Epithelial cell of esophagus (primary cell): ENCODE results near the gene EVA1B.

Experiments
- DNase-seq: peaks from one replicate; pipeline ENCODE4 v3.0.0; 2010; ENCODE audit warnings: low read depth
- H3K4me3 ChIP-seq: 2 replicates; pipeline ENCODE4 v1.5.1; 2011; ENCODE audit warnings: mild to moderate bottlenecking, low read length, control low read depth
- CTCF ChIP-seq: IDR thresholded peaks from 2 replicates; pipeline ENCODE4 v1.5.1; 2011; ENCODE audit warnings: low read depth, mild to moderate bottlenecking, low read length, control low read depth, inconsistent platforms; ENCODE audit not compliant: insufficient read depth; ENCODE audit errors: missing control alignments

The EVA1B gene

GRCh38 chr1:36359911-36360550 is 36.6 kb upstream of the EVA1B start:
- peak; percentile 96 for DNase-seq
- H3K4me3 ChIP-seq = no peak overlapping the region
- no peak for TF ChIP-seq CTCF

GRCh38 chr1:36359383-36359782 is 35.9 kb upstream of the EVA1B start:
- TF ChIP-seq CTCF = no peak
- H3K4me3 ChIP-seq = no peak overlapping the region
- no peak for DNase-seq

GRCh38 chr1:36358514-36359084 is 35.2 kb upstream of the EVA1B start:
- H3K4me3 ChIP-seq = no peak overlapping the region
- DNase-seq = no peak
- no peak for TF ChIP-seq CTCF

- no peak for DNase-seq
- H3K4me3 ChIP-seq = no peak overlapping the region
- TF ChIP-seq CTCF = no peak
These were observed 32.4 kb upstream of the EVA1B start for GRCh38 chr1:36355811-36356210.

GRCh38 chr1:36354486-36354885 is 31.0 kb upstream of the EVA1B start:
- DNase-seq = no peak
- no peak for TF ChIP-seq CTCF

GRCh38 chr1:36352910-36353878 is 29.7 kb upstream of the EVA1B start:
- no peak for TF ChIP-seq CTCF
- H3K4me3 ChIP-seq = no peak overlapping the region
- DNase-seq = peak; percentile 54

More at GRCh38 chr1:36354486-36354885, 31.0 kb upstream of the EVA1B start:
- no peak overlapping the region for H3K4me3 ChIP-seq
